Adrenal gland (tissue), 12 donors: Measurements from ENCODE around the gene ENTHD1. TPM values are rescaled to one million over a fixed set of nuclear protein-coding genes. Genes with fewer than 3 reads are reported as not detected.
"Not testable (repeated sequence)": the region's sequence is repeated elsewhere in the genome, so short reads cannot be mapped to it uniquely, and the experiment has no call there.

Experiments used
- DNase-seq, 7 donors: peaks; one replicate each; pipeline ENCODE4 v3.0.0-alpha.2; 2019 to 2020
- H3K27ac ChIP-seq, 5 donors: fragments of 200-600 bp; sonication (generic) in 4 of 5; 1 replicate in 3 of 5; 2 replicates in 2 of 5; pipeline versions ENCODE4 v1.5.1 to v1.8.0; 2016 to 2020; ENCODE audit warnings: mild to moderate bottlenecking in 1 of 5
- H3K27me3 ChIP-seq: fragments of 200-600 bp; 2 replicates; pipeline ENCODE4 v1.8.0; 2021
- H3K36me3 ChIP-seq, 2 donors: fragments of 200-600 bp; replicated peaks in 1 of 2; 1 replicate in 1 of 2; 2 replicates in 1 of 2; pipeline versions ENCODE4 v1.5.1 to v1.8.0; 2018 to 2022
- H3K4me1 ChIP-seq, 2 donors: fragments of 200-600 bp; replicated peaks in 1 of 2; 1 replicate in 1 of 2; 2 replicates in 1 of 2; pipeline versions ENCODE4 v1.5.1 to v1.8.0; 2018 to 2021
- H3K4me3 ChIP-seq, 4 donors: fragments of 200-600 bp; sonication (generic) in 3 of 4; one replicate each; pipeline ENCODE4 v1.5.1; 2016 to 2018
- H3K9me3 ChIP-seq, 3 donors: fragments of 200-600 bp; sonication (generic) in 1 of 3; replicated peaks in 1 of 3; 1 replicate in 2 of 3; 2 replicates in 1 of 3; pipeline versions ENCODE4 v1.5.1 to v1.8.0; 2016 to 2021
- POLR2A ChIP-seq, 2 donors: fragments of 450-650 bp; IDR thresholded peaks; one replicate each; pipeline ENCODE4 v1.6.1; 2017; ENCODE audit warnings: antibody characterized with exemption in 2 of 2, mild to moderate bottlenecking in 2 of 2, moderate library complexity in 1 of 2
- WGBS, 4 donors: extraction: QIAGEN DNeasy Blood & Tissue Kit in 2 of 4; methylation state at CpG; one replicate each; pipeline versions ENCODE4 v1.1.5 to v1.1.7; 2013 to 2017; 5-methylcytosine and 5-hydroxymethylcytosine counted together
- intact Hi-C, 2 donors: fragments of 100-400 bp; cut with DNase I; formaldehyde crosslinking; loops; one replicate each; pipeline versions ENCODE4 v1.14.1 to v1.15.0; 2022 to 2023
- polyA plus RNA-seq, 3 donors: library from polyadenylated mRNA; stranded (reverse); fragments of 200-250 nt in 2 of 3; fragments of 350-450 nt in 1 of 3; fragmentation: Illumina TruSeq in 1 of 3; extraction: RNeasy Lipid Tissue Mini Kit (QIAGEN cat#74804) in 1 of 3; gene quantifications; one replicate each; pipeline ENCODE4 v1.2.3, GENCODE V29; 2013 to 2014
- total RNA-seq, 9 donors: library from RNA; depleted of rRNA in 4 of 9; stranded (reverse); fragments of >200 nt in 4 of 9; fragments of 120-200 nt in 1 of 9; fragmentation: NEBNext Ultra II Directional in 1 of 9; extraction: Animal tissue kit (Norgen Biotek cat#: 25700) in 1 of 9; gene quantifications; one replicate each; pipeline versions ENCODE4 v1.1.0 to v1.2.4, GENCODE V29; 2013 to 2023
- TF ChIP-seq, protein P1 (sequence below), 6 experiments: fragments of 450-650 bp in 4 of 6; fragments of 200-600 bp in 2 of 6; sonication (generic) in 1 of 6; IDR thresholded peaks; 1 replicate in 5 of 6; 2 replicates in 1 of 6; pipeline versions ENCODE4 v1.5.1 to v1.8.0; 2016 to 2021; ENCODE audit warnings: antibody characterized with exemption in 6 of 6, mild to moderate bottlenecking in 2 of 6, moderate library complexity in 1 of 6
- donor health status: healthy with polysubstance abuse.
- donor health status: Bipolar disorder and iron deficiency.
- donor health status: DM: yes; HTN: yes; CAD: no.
- donor health status: DM: no; HTN: no; CAD: no.
- donor health status: DM: no; HTN: no; CAD: no.
- donor health status: DM: yes; HTN: yes; CAD: no.

ENTHD1 gene
- total and polyA plus RNA-seq, 12 donors, result 0.07 TPM; not detected in 11

DNA sequence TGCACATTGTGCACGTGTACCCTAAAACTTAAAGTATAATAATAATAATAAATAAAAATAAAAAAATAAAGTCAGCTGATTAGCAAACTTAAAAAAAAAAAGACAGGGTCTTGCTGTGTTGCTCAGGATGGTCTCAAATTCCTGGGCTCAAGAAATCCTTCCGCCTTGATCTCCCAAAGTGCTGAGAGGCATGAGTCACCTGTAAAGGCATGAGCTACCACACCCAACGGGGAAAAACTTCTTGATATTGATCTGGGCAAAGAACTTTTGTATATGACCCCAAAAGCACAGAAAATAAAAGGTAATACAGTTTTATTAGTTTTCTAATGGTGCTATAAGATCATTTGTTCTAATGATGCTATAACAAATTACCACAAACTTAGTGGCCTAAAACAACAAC, 46.1 kb downstream of the ENTHD1 start:
- H3K4me1 ChIP-seq, result no peaks in the 10 kb centered on the region
- 83 to 92% (median 87%) methylated on average over 3 of the region's 3 CpGs for WGBS, 4 donors
- no peak for DNase-seq
- no peak for TF ChIP-seq POLR2A (IDR thresholded peaks at IDR 0.05)
- TF ChIP-seq, protein P1, sequence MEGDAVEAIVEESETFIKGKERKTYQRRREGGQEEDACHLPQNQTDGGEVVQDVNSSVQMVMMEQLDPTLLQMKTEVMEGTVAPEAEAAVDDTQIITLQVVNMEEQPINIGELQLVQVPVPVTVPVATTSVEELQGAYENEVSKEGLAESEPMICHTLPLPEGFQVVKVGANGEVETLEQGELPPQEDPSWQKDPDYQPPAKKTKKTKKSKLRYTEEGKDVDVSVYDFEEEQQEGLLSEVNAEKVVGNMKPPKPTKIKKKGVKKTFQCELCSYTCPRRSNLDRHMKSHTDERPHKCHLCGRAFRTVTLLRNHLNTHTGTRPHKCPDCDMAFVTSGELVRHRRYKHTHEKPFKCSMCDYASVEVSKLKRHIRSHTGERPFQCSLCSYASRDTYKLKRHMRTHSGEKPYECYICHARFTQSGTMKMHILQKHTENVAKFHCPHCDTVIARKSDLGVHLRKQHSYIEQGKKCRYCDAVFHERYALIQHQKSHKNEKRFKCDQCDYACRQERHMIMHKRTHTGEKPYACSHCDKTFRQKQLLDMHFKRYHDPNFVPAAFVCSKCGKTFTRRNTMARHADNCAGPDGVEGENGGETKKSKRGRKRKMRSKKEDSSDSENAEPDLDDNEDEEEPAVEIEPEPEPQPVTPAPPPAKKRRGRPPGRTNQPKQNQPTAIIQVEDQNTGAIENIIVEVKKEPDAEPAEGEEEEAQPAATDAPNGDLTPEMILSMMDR (IDR thresholded peaks at IDR 0.05), result no peak
- H3K27ac ChIP-seq, result no peak overlapping the region
- peaks cover 8% of the 10 kb centered on the region for H3K27me3 ChIP-seq
- intact Hi-C loops, result no loop called here
- no peaks in the 10 kb centered on the region for H3K36me3 ChIP-seq
- H3K9me3 ChIP-seq, result no peaks in the 10 kb centered on the region
- no peak overlapping the region for H3K4me3 ChIP-seq

DNA sequence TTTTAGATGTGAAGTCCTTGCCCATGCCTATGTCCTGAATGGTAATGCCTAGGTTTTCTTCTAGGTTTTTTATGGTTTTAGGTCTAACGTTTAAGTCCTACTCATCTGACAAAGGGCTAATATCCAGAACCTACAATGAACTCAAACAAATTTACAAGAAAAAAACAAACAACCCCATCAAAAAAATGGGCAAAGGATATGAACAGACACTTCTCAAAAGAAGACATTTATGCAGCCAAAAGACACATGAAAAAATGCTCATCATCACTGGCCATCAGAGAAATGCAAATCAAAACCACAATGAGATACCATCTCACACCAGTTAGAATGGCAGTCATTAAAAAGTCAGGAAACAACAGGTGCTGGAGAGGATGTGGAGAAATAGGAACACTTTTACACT, 47.0 kb downstream of the ENTHD1 start:
- DNase-seq, intact Hi-C loops, H3K27me3 ChIP-seq, H3K27ac ChIP-seq, H3K9me3 ChIP-seq, H3K36me3 ChIP-seq, H3K4me1 ChIP-seq, H3K4me3 ChIP-seq: not testable (repeated sequence)
- WGBS, 4 donors, result 58 to 72% (median 69%) methylated on average over 1 of the region's 1 CpG

DNA sequence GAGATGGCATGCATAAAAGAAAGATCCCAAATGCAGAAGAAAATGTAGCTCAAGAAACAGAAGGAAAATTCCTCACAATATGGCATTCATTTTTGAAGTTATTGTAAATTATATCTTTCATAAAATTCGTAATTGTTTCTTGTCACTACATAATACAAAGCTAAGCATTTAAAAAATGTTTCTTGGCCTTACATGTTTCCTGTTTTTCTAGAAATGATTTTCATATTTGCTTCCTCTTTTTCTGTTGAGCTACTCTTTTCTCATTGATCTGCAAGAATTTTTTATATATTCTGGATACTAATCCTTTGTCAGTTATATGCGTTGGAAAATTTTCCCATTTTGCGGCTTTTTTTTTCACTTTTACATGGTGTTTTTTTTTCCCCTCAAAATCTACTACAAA, 48.0 kb downstream of the ENTHD1 start:
- no peak overlapping the region for H3K4me3 ChIP-seq
- 66 to 81% (median 79%) methylated on average over 3 of the region's 3 CpGs for WGBS, 4 donors
- no peak overlapping the region for H3K27ac ChIP-seq
- H3K4me1 ChIP-seq, result no peaks in the 10 kb centered on the region
- intact Hi-C loops, result no loop called here
- no peaks in the 10 kb centered on the region for H3K36me3 ChIP-seq
- H3K27me3 ChIP-seq, result no peaks in the 10 kb centered on the region
- no peaks in the 10 kb centered on the region for H3K9me3 ChIP-seq
- no peak for TF ChIP-seq POLR2A (IDR thresholded peaks at IDR 0.05)
- TF ChIP-seq, protein P1 (IDR thresholded peaks at IDR 0.05), result no peak
- no peak for DNase-seq

DNA sequence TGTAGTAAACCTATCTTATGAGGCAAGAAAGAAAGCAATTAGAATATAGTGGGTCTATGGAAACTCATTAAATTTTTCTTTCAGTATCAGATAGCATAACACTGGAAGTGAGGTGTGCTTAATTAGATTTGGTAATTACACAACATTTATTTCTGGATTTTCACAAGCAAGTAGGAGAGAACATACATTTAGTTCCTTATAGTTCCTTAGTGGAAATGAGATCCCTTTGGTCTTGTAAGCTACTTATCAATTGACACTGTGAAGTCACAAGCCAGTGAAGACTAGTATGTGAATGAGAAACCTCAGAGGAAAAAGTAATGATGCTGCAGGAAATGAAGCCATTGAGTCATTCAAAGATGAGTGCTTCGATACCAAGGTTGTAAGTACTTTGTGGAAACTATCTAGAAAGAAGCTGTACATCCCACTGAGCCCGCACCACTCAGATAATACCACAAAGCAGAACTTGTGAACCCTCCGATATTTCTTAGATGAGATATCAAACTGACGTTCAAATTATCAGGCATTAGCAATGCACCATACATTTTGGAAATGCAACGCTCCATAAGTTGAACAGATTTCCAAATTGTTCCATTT, 53.5 kb downstream of the ENTHD1 start:
- 82 to 88% (median 86%) methylated on average over 5 of the region's 5 CpGs for WGBS, 4 donors
- intact Hi-C loops, result no loop called here
- Histone ChIP-seq H3K4me1 (no peaks in the 10 kb centered on the region), H3K36me3 (no peaks in the 10 kb centered on the region), H3K27ac (no peak overlapping the region), H3K9me3 (no peaks in the 10 kb centered on the region), H3K4me3 (no peak overlapping the region), H3K27me3 (no peaks in the 10 kb centered on the region)
- no peak for DNase-seq
- TF ChIP-seq POLR2A (IDR thresholded peaks at IDR 0.05), result no peak
- TF ChIP-seq, protein P1 (IDR thresholded peaks at IDR 0.05), result no peak

DNA sequence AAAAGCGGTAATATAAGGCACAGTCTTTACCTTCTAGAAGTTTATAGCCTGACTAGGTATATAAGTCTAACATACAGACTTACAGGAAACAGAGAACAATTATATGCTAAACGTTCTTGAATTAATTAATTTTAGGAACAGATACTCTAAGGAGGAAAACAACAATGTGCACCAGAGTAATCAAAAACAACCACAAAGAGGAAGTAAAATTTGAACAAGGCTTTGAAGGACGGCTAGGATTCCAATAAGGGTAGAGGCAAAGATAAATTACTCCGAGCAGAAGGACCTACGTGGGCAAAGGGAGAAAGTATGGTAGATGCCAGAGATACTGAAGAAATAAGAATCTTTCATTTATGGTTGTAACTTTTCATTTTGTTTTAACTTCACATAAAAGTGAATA, 54.4 kb downstream of the ENTHD1 start:
- Histone ChIP-seq H3K9me3 (no peaks in the 10 kb centered on the region), H3K36me3 (no peaks in the 10 kb centered on the region), H3K4me1 (no peaks in the 10 kb centered on the region), H3K27me3 (peaks cover 5% of the 10 kb centered on the region), H3K27ac (no peak overlapping the region), H3K4me3 (no peak overlapping the region)
- WGBS, 4 donors, result 46 to 62% (median 59%) methylated on average over 5 of the region's 5 CpGs
- TF ChIP-seq POLR2A (IDR thresholded peaks at IDR 0.05), result no peak
- TF ChIP-seq, protein P1 (IDR thresholded peaks at IDR 0.05), result no peak
- DNase-seq, result no peak
- intact Hi-C loops, result no loop called here
